HG03159 (cell line): Measurements from ENCODE around the gene ANKS6.

Experiments used
- ATAC-seq: cut with Tn5 transposase; IDR thresholded peaks from one replicate; pipeline ENCODE4 v1.9.1; 2021; ENCODE audit warnings: mild to moderate bottlenecking, moderate library complexity; ENCODE audit not compliant: unreplicated experiment

The ANKS6 gene

GRCh38 chr9:98793031-98793430 lies 3.3 kb downstream of the ANKS6 start:
- no peak for ATAC-seq

- ATAC-seq = no peak
Observed at GRCh38 chr9:98791608-98792490, 4.5 kb downstream of the ANKS6 start.

GRCh38 chr9:98790842-98791607 lies 5.3 kb downstream of the ANKS6 start:
- peak; percentile 64 for ATAC-seq

GRCh38 chr9:98790134-98790841 lies 6.1 kb downstream of the ANKS6 start:
- ATAC-seq = no peak

- ATAC-seq = no peak
Observed at GRCh38 chr9:98789483-98790133, 6.7 kb downstream of the ANKS6 start.

- ATAC-seq = no peak
Observed at GRCh38 chr9:98787766-98788335, 8.5 kb downstream of the ANKS6 start.

GRCh38 chr9:98786750-98787510 lies 9.4 kb downstream of the ANKS6 start:
- ATAC-seq = no peak

- ATAC-seq = no peak
Observed at GRCh38 chr9:98784831-98785806, 11.2 kb downstream of the ANKS6 start.

GRCh38 chr9:98783518-98784226 lies 12.7 kb downstream of the ANKS6 start:
- no peak for ATAC-seq

GRCh38 chr9:98781588-98782383 lies 14.6 kb downstream of the ANKS6 start:
- no peak for ATAC-seq

GRCh38 chr9:98780059-98780749 lies 16.2 kb downstream of the ANKS6 start:
- ATAC-seq = no peak

- ATAC-seq = no peak
Observed at GRCh38 chr9:98778711-98779530, 17.4 kb downstream of the ANKS6 start.

GRCh38 chr9:98778251-98778650 lies 18.1 kb downstream of the ANKS6 start:
- ATAC-seq = no peak

- ATAC-seq = no peak
Observed at GRCh38 chr9:98777618-98778017, 18.7 kb downstream of the ANKS6 start.

- peak; percentile 49 for ATAC-seq
Observed at GRCh38 chr9:98775831-98776441, 20.4 kb downstream of the ANKS6 start.
